Caco-2 (cell line): ENCODE results near the gene NFKB1. TPM values are rescaled to one million over a fixed set of nuclear protein-coding genes. Genes with fewer than 3 reads are reported as not detected.
"Not testable (repeated sequence)": the region's sequence is repeated elsewhere in the genome, so short reads cannot be mapped to it uniquely, and the experiment has no call there.

Experiments used
- BruUV-seq: library from RNA; stranded (reverse); fragments of 400-500 nt; replicated peaks from 2 replicates; lab custom pipeline; 2021; lab: Mats Ljungman, UMichigan
- CTCF ChIA-PET: fragments of 300-600 bp; sonication (Branson Sonifier 250); formaldehyde crosslinking; loops from one replicate; lab custom pipeline; 2022; ENCODE audit warnings: antibody characterized with exemption; lab: Charles Lee
- POLR2A ChIA-PET: fragments of 300-600 bp; sonication (Branson Sonifier 250); formaldehyde crosslinking; loops from one replicate; lab custom pipeline; 2022; ENCODE audit warnings: antibody characterized with exemption; lab: Charles Lee
- DNase-seq, 2 experiments: peaks; one replicate each; pipeline versions ENCODE4 v3.0.0 to v3.0.0-alpha.2; 2020 to 2022
- H3K27me3 ChIP-seq: replicated peaks from 2 replicates; pipeline ENCODE4 v1.6.0; 2011; ENCODE audit warnings: low read length; ENCODE audit not compliant: control insufficient read depth, insufficient read depth
- H3K36me3 ChIP-seq: 2 replicates; pipeline ENCODE4 v1.5.1; 2011; ENCODE audit warnings: low read length; ENCODE audit not compliant: control insufficient read depth, insufficient read depth
- H3K4me1 ChIP-seq: fragments of 250-450 bp; sonication (Bioruptor Pico); 2 replicates; pipeline ENCODE4 v1.5.1; 2020; ENCODE audit warnings: mild to moderate bottlenecking
- H3K4me3 ChIP-seq: 2 replicates; pipeline ENCODE4 v1.5.1; 2011; ENCODE audit warnings: low read depth, mild to moderate bottlenecking, control low read depth, low read length
- H3K9me3 ChIP-seq: fragments of 250-450 bp; sonication (Bioruptor Pico); 2 replicates; pipeline ENCODE4 v1.5.1; 2020; ENCODE audit warnings: mild to moderate bottlenecking, moderate library complexity
- H3K27ac Mint-ChIP-seq: one replicate; pipeline ENCODE4 v1.8.0; 2022; ENCODE audit warnings: mixed read lengths; ENCODE audit not compliant: unreplicated experiment
- H3K27me3 Mint-ChIP-seq: one replicate; pipeline ENCODE4 v1.8.0; 2022; ENCODE audit warnings: mixed read lengths; ENCODE audit not compliant: insufficient read depth, unreplicated experiment
- H3K36me3 Mint-ChIP-seq: one replicate; pipeline ENCODE4 v1.8.0; 2022; ENCODE audit warnings: mild to moderate bottlenecking, mixed read lengths; ENCODE audit not compliant: insufficient read depth, unreplicated experiment
- H3K4me1 Mint-ChIP-seq: one replicate; pipeline ENCODE4 v1.8.0; 2022; ENCODE audit warnings: low read depth, mixed read lengths; ENCODE audit not compliant: unreplicated experiment
- H3K4me3 Mint-ChIP-seq: one replicate; pipeline ENCODE4 v1.8.0; 2022; ENCODE audit warnings: mild to moderate bottlenecking, moderate library complexity, mixed read lengths; ENCODE audit not compliant: unreplicated experiment
- H3K9me3 Mint-ChIP-seq: one replicate; pipeline ENCODE4 v1.8.0; 2022; ENCODE audit warnings: mixed read lengths; ENCODE audit not compliant: unreplicated experiment
- CTCF ChIP-seq, 2 experiments: fragments of 200-600 bp in 1 of 2; IDR thresholded peaks; 1 replicate in 1 of 2; 2 replicates in 1 of 2; pipeline versions ENCODE4 v1.5.1 to v1.8.0; 2011 to 2022; ENCODE audit warnings: antibody characterized with exemption in 1 of 2, control low read depth in 1 of 2, inconsistent platforms in 1 of 2, low read depth in 1 of 2, low read length in 1 of 2, mild to moderate bottlenecking in 1 of 2, moderate library complexity in 1 of 2; ENCODE audit not compliant: insufficient read depth in 1 of 2, severe bottlenecking in 1 of 2, unreplicated experiment in 1 of 2
- intact Hi-C: fragments of 100-400 bp; cut with micrococcal nuclease; formaldehyde crosslinking; loops from one replicate; pipeline ENCODE4 v1.10.0; 2022; ENCODE audit not compliant: unreplicated experiment
- total RNA-seq: library from RNA; stranded (reverse); gene quantifications from 2 replicates; pipeline ENCODE4 v1.2.3, GENCODE V29; 2022

Gene NFKB1
- total RNA-seq, 1 experiment from 2014 or later = 33.0 TPM

GRCh38 chr4:102614801-102615200 lies 113.6 kb downstream of the NFKB1 start:
- ChIA-PET CTCF (no interaction called here), POLR2A (no interaction called here)
- H3K27ac Mint-ChIP-seq = peak overlapping the region; percentile 2
- no peaks in the 10 kb centered on the region for H3K9me3 ChIP-seq
- peaks cover 2% of the 10 kb centered on the region; the same call in 1 of the 2 replicates for H3K4me1 ChIP-seq
- H3K4me3 Mint-ChIP-seq = no peak overlapping the region
- peaks cover 38% of the 10 kb centered on the region for H3K36me3 Mint-ChIP-seq
- intact Hi-C loops = no loop called here
- TF ChIP-seq CTCF (IDR thresholded peaks at IDR 0.05; ENCODE audit: insufficient read depth in 1 of 2, low read depth in 1 of 2, low read length in 1 of 2, severe bottlenecking in 1 of 2, unreplicated experiment in 1 of 2) = no peak
- no TSS peak for BruUV-seq
- peaks cover 2% of the 10 kb centered on the region for H3K36me3 ChIP-seq
- H3K4me3 ChIP-seq = no peak overlapping the region
- no peak for DNase-seq
- H3K27me3 Mint-ChIP-seq = no peaks in the 10 kb centered on the region
- H3K9me3 Mint-ChIP-seq = no peaks in the 10 kb centered on the region
- H3K4me1 Mint-ChIP-seq = peaks cover 12% of the 10 kb centered on the region
- H3K27me3 ChIP-seq = no peaks in the 10 kb centered on the region

- Mint-ChIP-seq H3K27ac (no peak overlapping the region), H3K27me3 (no peaks in the 10 kb centered on the region), H3K36me3 (peaks cover 37% of the 10 kb centered on the region), H3K4me3 (no peak overlapping the region), H3K9me3 (no peaks in the 10 kb centered on the region), H3K4me1 (peaks cover 21% of the 10 kb centered on the region)
- no TSS peak for BruUV-seq
- H3K4me3 ChIP-seq = no peak overlapping the region
- no peak for TF ChIP-seq CTCF (IDR thresholded peaks at IDR 0.05; ENCODE audit: insufficient read depth in 1 of 2, low read depth in 1 of 2, low read length in 1 of 2, severe bottlenecking in 1 of 2, unreplicated experiment in 1 of 2)
- H3K9me3 ChIP-seq = no peaks in the 10 kb centered on the region
- ChIA-PET CTCF (no interaction called here), POLR2A (no interaction called here)
- intact Hi-C loops = no loop called here
- no peaks in the 10 kb centered on the region for H3K27me3 ChIP-seq
- peaks cover 12% of the 10 kb centered on the region for H3K4me1 ChIP-seq
- DNase-seq = no peak
- no peaks in the 10 kb centered on the region; the same call in 1 of the 2 replicates for H3K36me3 ChIP-seq
These were observed 115.5 kb downstream of the NFKB1 start for GRCh38 chr4:102616636-102617035.

- peaks cover 24% of the 10 kb centered on the region for H3K4me1 ChIP-seq
- H3K4me3 ChIP-seq, H3K9me3 Mint-ChIP-seq, POLR2A ChIA-PET, BruUV-seq, H3K4me3 Mint-ChIP-seq, H3K27me3 Mint-ChIP-seq, H3K36me3 ChIP-seq, H3K9me3 ChIP-seq, CTCF ChIA-PET, DNase-seq, H3K27me3 ChIP-seq, intact Hi-C loops: not testable (repeated sequence)
- peaks cover 23% of the 10 kb centered on the region for H3K36me3 Mint-ChIP-seq
- peak overlapping the region; percentile 67 for H3K27ac Mint-ChIP-seq
- peaks cover 24% of the 10 kb centered on the region for H3K4me1 Mint-ChIP-seq
These were observed 117.9 kb downstream of the NFKB1 start for GRCh38 chr4:102619021-102619420.

- Mint-ChIP-seq H3K36me3 (peaks cover 16% of the 10 kb centered on the region), H3K4me3 (peak overlapping the region; percentile 73), H3K4me1 (peaks cover 33% of the 10 kb centered on the region), H3K27ac (peak overlapping the region; percentile 87)
- not testable (repeated sequence) for H3K9me3 ChIP-seq, H3K36me3 ChIP-seq, H3K27me3 Mint-ChIP-seq, BruUV-seq, H3K27me3 ChIP-seq, H3K9me3 Mint-ChIP-seq
- peak overlapping the region; percentile 5; the same call in 1 of the 2 replicates for H3K4me3 ChIP-seq
- peaks cover 24% of the 10 kb centered on the region for H3K4me1 ChIP-seq
- CTCF ChIA-PET = interaction anchor here (0.7 to 1.7 kb wide), 15 partner anchors 10 to 479 kb away, joined by 3 to 15 read pairs (median 4); partner anchors contain the start of genes BDH2, MANBA and UBE2D3
- POLR2A ChIA-PET = interaction anchor here (1.0 to 1.5 kb wide), 4 partner anchors 141 to 400 kb away, joined by 3 to 14 read pairs (median 5); partner anchors contain the start of genes CISD2, SLC9B1 and UBE2D3
- intact Hi-C loops = loop anchor here (1.0 to 10.0 kb wide), 8 partner anchors 55 to 479 kb away; partner anchors contain the start of genes BDH2, CISD2 and SLC39A8
- peak in 1 of 2 experiments; percentile 27 for DNase-seq
These were observed 118.8 kb downstream of the NFKB1 start for GRCh38 chr4:102619776-102620631.
